Measurements from ENCODE around the gene PPP1R13B.

DNA sequence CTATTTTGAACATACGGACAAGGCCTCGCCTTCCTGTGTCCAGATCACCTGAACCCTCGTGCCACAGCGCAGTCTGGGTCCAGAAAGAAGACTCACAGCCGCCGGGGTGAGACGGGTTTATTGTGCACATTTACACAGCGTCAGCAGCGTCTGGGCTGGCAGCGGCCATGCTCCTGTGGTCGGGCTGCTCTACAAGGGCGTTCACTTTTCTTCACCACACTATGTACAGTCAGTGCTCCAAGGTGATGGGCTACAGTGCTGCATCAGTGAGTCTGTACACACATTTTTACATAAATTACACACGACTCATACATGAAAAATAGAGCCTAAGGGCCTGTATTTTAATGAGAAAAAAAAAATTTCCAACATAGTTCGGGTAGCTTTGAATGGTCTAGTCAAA is 113.7 kb downstream of the PPP1R13B start:
- TF ChIP-seq, protein P1, sequence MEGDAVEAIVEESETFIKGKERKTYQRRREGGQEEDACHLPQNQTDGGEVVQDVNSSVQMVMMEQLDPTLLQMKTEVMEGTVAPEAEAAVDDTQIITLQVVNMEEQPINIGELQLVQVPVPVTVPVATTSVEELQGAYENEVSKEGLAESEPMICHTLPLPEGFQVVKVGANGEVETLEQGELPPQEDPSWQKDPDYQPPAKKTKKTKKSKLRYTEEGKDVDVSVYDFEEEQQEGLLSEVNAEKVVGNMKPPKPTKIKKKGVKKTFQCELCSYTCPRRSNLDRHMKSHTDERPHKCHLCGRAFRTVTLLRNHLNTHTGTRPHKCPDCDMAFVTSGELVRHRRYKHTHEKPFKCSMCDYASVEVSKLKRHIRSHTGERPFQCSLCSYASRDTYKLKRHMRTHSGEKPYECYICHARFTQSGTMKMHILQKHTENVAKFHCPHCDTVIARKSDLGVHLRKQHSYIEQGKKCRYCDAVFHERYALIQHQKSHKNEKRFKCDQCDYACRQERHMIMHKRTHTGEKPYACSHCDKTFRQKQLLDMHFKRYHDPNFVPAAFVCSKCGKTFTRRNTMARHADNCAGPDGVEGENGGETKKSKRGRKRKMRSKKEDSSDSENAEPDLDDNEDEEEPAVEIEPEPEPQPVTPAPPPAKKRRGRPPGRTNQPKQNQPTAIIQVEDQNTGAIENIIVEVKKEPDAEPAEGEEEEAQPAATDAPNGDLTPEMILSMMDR (IDR thresholded peaks at IDR 0.05) = no peak
- no peak for TF ChIP-seq POLR2A (IDR thresholded peaks at IDR 0.05)

Measured in adrenal gland (tissue), 5 donors.